Mucosa of descending colon (tissue), 3 donors: ENCODE data around the gene TNFRSF17. TPM values are rescaled to one million over a fixed set of nuclear protein-coding genes. Genes with fewer than 3 reads are reported as not detected.

Experiments used
- ATAC-seq: fragments of 200-7000 bp; cut with Tn5 transposase; one replicate; pipeline ENCODE4 v1.9.1; 2020; ENCODE audit warnings: mild to moderate bottlenecking, moderate library complexity
- DNase-seq, 3 donors: peaks; one replicate each; pipeline ENCODE4 v3.0.0-alpha.2; 2020
- H3K36me3 ChIP-seq: fragments of 200-600 bp; one replicate; pipeline ENCODE4 v1.8.0; 2021; ENCODE audit warnings: low read depth, mild to moderate bottlenecking
- H3K4me1 ChIP-seq: fragments of 200-600 bp; one replicate; pipeline ENCODE4 v1.8.0; 2021; ENCODE audit warnings: low read depth, mild to moderate bottlenecking
- H3K4me3 ChIP-seq: fragments of 200-600 bp; one replicate; pipeline ENCODE4 v1.8.0; 2021; ENCODE audit warnings: mild to moderate bottlenecking
- H3K9me3 ChIP-seq: fragments of 200-600 bp; one replicate; pipeline ENCODE4 v1.8.0; 2021; ENCODE audit warnings: mild to moderate bottlenecking
- CTCF ChIP-seq: fragments of 200-600 bp; IDR thresholded peaks from one replicate; pipeline ENCODE4 v1.8.0; 2022; ENCODE audit warnings: antibody characterized with exemption, mild to moderate bottlenecking
- intact Hi-C, 2 donors: fragments of 100-400 bp; cut with DNase I in 1 of 2; cut with micrococcal nuclease in 1 of 2; formaldehyde crosslinking; loops; one replicate each; pipeline versions ENCODE4 v1.11.0 to v1.11.1; 2022; cut with DNase I, micrococcal nuclease
- total RNA-seq, 3 donors: library from RNA; stranded (reverse); fragmentation: NEBNext Ultra II Directional in 2 of 3; extraction: Animal tissue kit (Norgen Biotek cat#: 25700) in 2 of 3; gene quantifications; one replicate each; pipeline versions ENCODE4 v1.2.1 to v1.2.4, GENCODE V29; 2021 to 2023
- donor health status: DM: no; HTN: no; CAD: no; lungs with moderate emphysema.
- donor health status: DM: no; HTN: no; CAD: no.
- donor health status: DM: no; HTN: yes; CAD: no.

The TNFRSF17 gene
- total RNA-seq, 3 donors from 2014 or later, result 1.2 to 3.3 (median 2.1) TPM

GRCh38 chr16:12017558-12017957 lies 52.5 kb downstream of the TNFRSF17 start:
- DNase-seq (no peak), ATAC-seq (no peak)
- intact Hi-C loops, result no loop called here
- Histone ChIP-seq H3K4me3 (no peak overlapping the region), H3K36me3 (no peaks in the 10 kb centered on the region), H3K4me1 (no peaks in the 10 kb centered on the region), H3K9me3 (no peaks in the 10 kb centered on the region)
- no peak for TF ChIP-seq CTCF

Other genes starting within 250 kb of the TNFRSF17 start
- gene TXNDC11, start 222.4 kb upstream of the TNFRSF17 start, total RNA-seq, result 10 to 100 TPM; 52.3 to 71.9 (median 60.3) TPM
- 10 to 100 TPM; 42.4 to 61.2 (median 59.0) TPM for gene ZC3H7A, start 168.0 kb upstream of the TNFRSF17 start, total RNA-seq
- gene RSL1D1, start 113.7 kb upstream of the TNFRSF17 start, total RNA-seq, result 100 to 1,000 TPM in 1 of 3 donors, 10 to 100 TPM in 2; 81.9 to 116 (median 82.0) TPM
- 100 to 1,000 TPM in 2 of 3 donors, 10 to 100 TPM in 1; 99.0 to 119 (median 113) TPM for gene GSPT1, start 49.3 kb upstream of the TNFRSF17 start, total RNA-seq
- gene NPIPB2, start 23.2 kb upstream of the TNFRSF17 start, total RNA-seq, result 10 to 100 TPM; 11.1 to 17.6 (median 15.3) TPM
- gene SNX29, start 11.5 kb downstream of the TNFRSF17 start, total RNA-seq, result 10 to 100 TPM; 21.0 to 32.2 (median 21.9) TPM